SIG-M5 (cell line): Measurements from ENCODE around the gene GDF15.
"Not testable (repeated sequence)": the region's sequence is repeated elsewhere in the genome, so short reads cannot be mapped to it uniquely, and the experiment has no call there.

Source experiments
- DNase-seq: peaks from one replicate; lab custom pipeline; 2025; lab: John Stamatoyannopoulos, UW

Gene GDF15

GRCh38 chr19:18385675-18386542 is at the start of gene GDF15:
Gene GDF15 (plus strand): TSS chr19:18386158. CDS start chr19:18386190, 32 bp downstream.
- no peak for DNase-seq

GRCh38 chr19:18338541-18338940 is 47.4 kb upstream of the GDF15 start:
- DNase-seq = no peak

GRCh38 chr19:18339723-18340122 is 46.2 kb upstream of the GDF15 start:
- no peak for DNase-seq

- no peak for DNase-seq
Observed at GRCh38 chr19:18340190-18340989, 45.6 kb upstream of the GDF15 start, which contains the start of gene PGPEP1. Gene PGPEP1 (plus strand): TSS chr19:18340598. CDS start chr19:18340682, 84 bp downstream.

GRCh38 chr19:18340990-18341868 is 44.7 kb upstream of the GDF15 start:
- DNase-seq = no peak

- no peak for DNase-seq
Observed at GRCh38 chr19:18342090-18342632, 43.8 kb upstream of the GDF15 start.

GRCh38 chr19:18344582-18344950 is 41.4 kb upstream of the GDF15 start:
- DNase-seq = no peak

GRCh38 chr19:18345296-18345695 is 40.7 kb upstream of the GDF15 start:
- DNase-seq = no peak

- DNase-seq = no peak
Observed at GRCh38 chr19:18346091-18346490, 39.9 kb upstream of the GDF15 start.

GRCh38 chr19:18348171-18348570 is 37.8 kb upstream of the GDF15 start:
- no peak for DNase-seq

GRCh38 chr19:18348818-18349339 is 37.1 kb upstream of the GDF15 start:
- DNase-seq = not testable (repeated sequence)

- no peak for DNase-seq
Observed at GRCh38 chr19:18349524-18350128, 36.3 kb upstream of the GDF15 start.

- no peak for DNase-seq
Observed at GRCh38 chr19:18350490-18350889, 35.5 kb upstream of the GDF15 start.

- DNase-seq = no peak
Observed at GRCh38 chr19:18351544-18351943, 34.4 kb upstream of the GDF15 start.

- DNase-seq = no peak
Observed at GRCh38 chr19:18353378-18354005, 32.5 kb upstream of the GDF15 start.

GRCh38 chr19:18354743-18355142 is 31.2 kb upstream of the GDF15 start:
- DNase-seq = not testable (repeated sequence)

- DNase-seq = no peak
Observed at GRCh38 chr19:18357041-18357440, 28.9 kb upstream of the GDF15 start.

GRCh38 chr19:18361646-18362045 is 24.3 kb upstream of the GDF15 start:
- DNase-seq = no peak

GRCh38 chr19:18362934-18363542 is 22.9 kb upstream of the GDF15 start:
- no peak for DNase-seq

- DNase-seq = no peak
Observed at GRCh38 chr19:18363787-18364186, 22.2 kb upstream of the GDF15 start.
